Measurements from ENCODE around the gene AGAP1.

The AGAP1 gene

GRCh38 chr2:235486729-235487128 lies 7.1 kb upstream of the AGAP1 start:
- no peak overlapping the region for H3K4me3 ChIP-seq (ENCODE audit: low read depth, low read length)

- H3K4me3 ChIP-seq (ENCODE audit: low read depth, low read length): no peak overlapping the region
Observed at GRCh38 chr2:235489897-235490296, 3.9 kb upstream of the AGAP1 start.

- H3K4me3 ChIP-seq (ENCODE audit: low read depth, low read length): peak overlapping the region; percentile 47
Observed at GRCh38 chr2:235492850-235493344, 946 bp upstream of the AGAP1 start.

GRCh38 chr2:235493402-235493774 lies 455 bp upstream of the AGAP1 start:
- H3K4me3 ChIP-seq (ENCODE audit: low read depth, low read length): peak overlapping the region; percentile 47

GRCh38 chr2:235494716-235495372 lies 1.0 kb downstream of the AGAP1 start:
- H3K4me3 ChIP-seq (ENCODE audit: low read depth, low read length): peak overlapping the region; percentile 65

GRCh38 chr2:235495373-235496238 lies 1.8 kb downstream of the AGAP1 start:
- peak overlapping the region; percentile 65 for H3K4me3 ChIP-seq (ENCODE audit: low read depth, low read length)

- H3K4me3 ChIP-seq (ENCODE audit: low read depth, low read length): no peak overlapping the region
Observed at GRCh38 chr2:235496239-235496621, 2.4 kb downstream of the AGAP1 start.

GRCh38 chr2:235497096-235497495 lies 3.3 kb downstream of the AGAP1 start:
- no peak overlapping the region for H3K4me3 ChIP-seq (ENCODE audit: low read depth, low read length)

- no peak overlapping the region for H3K4me3 ChIP-seq (ENCODE audit: low read depth, low read length)
Observed at GRCh38 chr2:235498541-235498940, 4.7 kb downstream of the AGAP1 start.

GRCh38 chr2:235498946-235499812 lies 5.3 kb downstream of the AGAP1 start:
- H3K4me3 ChIP-seq (ENCODE audit: low read depth, low read length): no peak overlapping the region

- H3K4me3 ChIP-seq (ENCODE audit: low read depth, low read length): no peak overlapping the region
Observed at GRCh38 chr2:235500110-235500760, 6.4 kb downstream of the AGAP1 start.

- no peak overlapping the region for H3K4me3 ChIP-seq (ENCODE audit: low read depth, low read length)
Observed at GRCh38 chr2:235500761-235501672, 7.2 kb downstream of the AGAP1 start.

GRCh38 chr2:235501673-235502031 lies 7.8 kb downstream of the AGAP1 start:
- H3K4me3 ChIP-seq (ENCODE audit: low read depth, low read length): no peak overlapping the region

GRCh38 chr2:235502336-235502735 lies 8.5 kb downstream of the AGAP1 start:
- H3K4me3 ChIP-seq (ENCODE audit: low read depth, low read length): no peak overlapping the region

GRCh38 chr2:235504441-235505180 lies 10.8 kb downstream of the AGAP1 start:
- no peak overlapping the region for H3K4me3 ChIP-seq (ENCODE audit: low read depth, low read length)

- no peak overlapping the region for H3K4me3 ChIP-seq (ENCODE audit: low read depth, low read length)
Observed at GRCh38 chr2:235505181-235505741, 11.4 kb downstream of the AGAP1 start.

- H3K4me3 ChIP-seq (ENCODE audit: low read depth, low read length): no peak overlapping the region
Observed at GRCh38 chr2:235506291-235506996, 12.6 kb downstream of the AGAP1 start.

GRCh38 chr2:235506997-235507615 lies 13.3 kb downstream of the AGAP1 start:
- H3K4me3 ChIP-seq (ENCODE audit: low read depth, low read length): no peak overlapping the region

Measured in iPS-11a (cell line).